HL-60 (cell line): Measurements from ENCODE around the gene KIF11.

Experiments used
- GABPA ChIP-seq: IDR thresholded peaks from 2 replicates; pipeline ENCODE4 v1.6.1; 2012; ENCODE audit warnings: low read depth
- POLR2AphosphoS5 ChIP-seq: IDR thresholded peaks from 2 replicates; pipeline ENCODE4 v1.6.1; 2012; ENCODE audit warnings: low read depth
- REST ChIP-seq: IDR thresholded peaks from 2 replicates; pipeline ENCODE4 v1.6.1; 2012; ENCODE audit warnings: low read depth; ENCODE audit not compliant: insufficient replicate concordance
- SPI1 ChIP-seq: IDR thresholded peaks from 2 replicates; pipeline ENCODE4 v1.6.1; 2012; ENCODE audit warnings: low read depth, mild to moderate bottlenecking, borderline replicate concordance
- TF ChIP-seq, protein P1 (sequence below): IDR thresholded peaks from one replicate; pipeline ENCODE4 v1.5.1; 2011; ENCODE audit warnings: low read length, control low read depth, inconsistent platforms; ENCODE audit not compliant: insufficient read depth

DNA sequence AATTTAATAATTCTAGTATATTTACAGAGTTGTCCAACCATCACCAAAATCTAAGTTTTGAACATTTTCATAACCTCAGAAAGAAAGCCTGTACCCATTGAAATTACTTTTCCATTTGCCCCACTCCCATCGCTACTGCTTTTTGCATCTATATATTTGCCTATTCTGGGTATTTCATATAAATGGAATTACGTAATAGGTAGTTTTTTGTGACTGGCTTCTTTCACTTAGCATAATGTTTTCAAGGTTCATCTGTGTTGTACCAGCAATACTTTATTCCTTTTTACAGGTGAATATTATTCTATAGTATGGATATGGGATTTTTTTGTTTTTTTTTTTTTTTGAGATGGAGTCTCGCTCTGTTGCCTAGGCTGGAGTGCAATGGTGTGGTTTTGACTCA, 22.6 kb downstream of the KIF11 start:
- TF ChIP-seq, protein P1, sequence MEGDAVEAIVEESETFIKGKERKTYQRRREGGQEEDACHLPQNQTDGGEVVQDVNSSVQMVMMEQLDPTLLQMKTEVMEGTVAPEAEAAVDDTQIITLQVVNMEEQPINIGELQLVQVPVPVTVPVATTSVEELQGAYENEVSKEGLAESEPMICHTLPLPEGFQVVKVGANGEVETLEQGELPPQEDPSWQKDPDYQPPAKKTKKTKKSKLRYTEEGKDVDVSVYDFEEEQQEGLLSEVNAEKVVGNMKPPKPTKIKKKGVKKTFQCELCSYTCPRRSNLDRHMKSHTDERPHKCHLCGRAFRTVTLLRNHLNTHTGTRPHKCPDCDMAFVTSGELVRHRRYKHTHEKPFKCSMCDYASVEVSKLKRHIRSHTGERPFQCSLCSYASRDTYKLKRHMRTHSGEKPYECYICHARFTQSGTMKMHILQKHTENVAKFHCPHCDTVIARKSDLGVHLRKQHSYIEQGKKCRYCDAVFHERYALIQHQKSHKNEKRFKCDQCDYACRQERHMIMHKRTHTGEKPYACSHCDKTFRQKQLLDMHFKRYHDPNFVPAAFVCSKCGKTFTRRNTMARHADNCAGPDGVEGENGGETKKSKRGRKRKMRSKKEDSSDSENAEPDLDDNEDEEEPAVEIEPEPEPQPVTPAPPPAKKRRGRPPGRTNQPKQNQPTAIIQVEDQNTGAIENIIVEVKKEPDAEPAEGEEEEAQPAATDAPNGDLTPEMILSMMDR, result no peak
- TF ChIP-seq REST, result no peak
- no peak for TF ChIP-seq POLR2AphosphoS5
- no peak for TF ChIP-seq GABPA
- TF ChIP-seq SPI1, result no peak
